Fibroblast of skin of back (primary cell): ENCODE data around the gene CCNB1. TPM values are rescaled to one million over a fixed set of nuclear protein-coding genes. Genes with fewer than 3 reads are reported as not detected.
A peak's percentile ranks its signal among the peaks of the same experiment; 100 is the strongest.
"Not testable (repeated sequence)": the region's sequence is repeated elsewhere in the genome, so short reads cannot be mapped to it uniquely, and the experiment has no call there.

Experiments
- DNase-seq: peaks from one replicate; pipeline ENCODE4 v3.0.0-alpha.2; 2013
- polyA plus RNA-seq, 2 experiments: library from polyadenylated mRNA; unstranded; fragments of 120-200 nt; gene quantifications; one replicate each; pipeline ENCODE4 v1.2.1, GENCODE V29; 2013; ENCODE audit not compliant: insufficient read length in 2 of 2

The CCNB1 gene
- 322 TPM for polyA plus RNA-seq (2013, experiment 1 of 2; ENCODE audit: insufficient read length)
- 47.1 TPM for polyA plus RNA-seq (2013, experiment 2 of 2; ENCODE audit: insufficient read length)

DNA sequence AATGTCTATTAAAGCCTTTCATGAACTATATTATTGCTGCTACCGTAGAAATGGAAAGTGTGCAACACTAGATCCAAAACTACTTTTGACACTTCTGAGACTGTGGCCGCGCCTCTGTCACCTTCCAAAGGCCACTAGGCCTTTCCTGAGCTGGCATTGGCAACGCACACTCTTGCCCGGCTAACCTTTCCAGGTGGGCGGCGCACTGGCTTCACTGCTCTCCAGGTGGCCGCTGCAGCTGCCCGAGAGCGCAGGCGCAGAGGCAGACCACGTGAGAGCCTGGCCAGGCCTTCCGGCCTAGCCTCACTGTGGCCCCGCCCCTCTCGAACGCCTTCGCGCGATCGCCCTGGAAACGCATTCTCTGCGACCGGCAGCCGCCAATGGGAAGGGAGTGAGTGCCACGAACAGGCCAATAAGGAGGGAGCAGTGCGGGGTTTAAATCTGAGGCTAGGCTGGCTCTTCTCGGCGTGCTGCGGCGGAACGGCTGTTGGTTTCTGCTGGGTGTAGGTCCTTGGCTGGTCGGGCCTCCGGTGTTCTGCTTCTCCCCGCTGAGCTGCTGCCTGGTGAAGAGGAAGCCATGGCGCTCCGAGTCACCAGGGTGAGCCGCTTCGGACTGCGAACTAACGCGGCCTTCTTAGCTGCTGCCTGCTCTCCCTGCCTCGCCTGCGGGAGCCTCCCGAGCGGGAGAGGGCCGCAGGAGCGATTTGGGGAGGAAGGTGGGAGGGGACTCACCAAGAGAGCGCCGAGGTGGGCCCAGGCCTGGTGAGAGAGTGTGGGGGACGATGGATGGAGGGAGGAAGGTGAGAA, at the start of gene CCNB1:
CCNB1 (plus strand) TSS at position 465 of the 807 bp plus-strand sequence; CDS start at position 578, 113 bp downstream.
- peak; percentile 97 for DNase-seq

DNA sequence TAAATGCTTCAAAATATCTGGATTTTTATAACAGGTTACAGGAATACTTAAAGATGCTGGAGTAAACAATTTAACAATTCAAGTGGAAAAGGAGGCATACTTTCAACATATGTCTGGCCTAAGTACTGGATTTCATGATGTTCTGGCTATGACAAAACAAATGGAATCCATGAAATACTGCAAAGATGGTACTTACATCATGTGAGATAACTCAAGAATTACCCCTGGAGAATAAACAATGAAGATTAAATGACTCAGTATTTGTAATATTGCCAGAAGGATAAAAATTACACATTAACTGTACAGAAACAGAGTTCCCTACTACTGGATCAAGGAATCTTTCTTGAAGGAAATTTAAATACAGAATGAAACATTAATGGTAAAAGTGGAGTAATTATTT, 37.5 kb upstream of the CCNB1 start:
- DNase-seq, result peak; percentile 75

DNA sequence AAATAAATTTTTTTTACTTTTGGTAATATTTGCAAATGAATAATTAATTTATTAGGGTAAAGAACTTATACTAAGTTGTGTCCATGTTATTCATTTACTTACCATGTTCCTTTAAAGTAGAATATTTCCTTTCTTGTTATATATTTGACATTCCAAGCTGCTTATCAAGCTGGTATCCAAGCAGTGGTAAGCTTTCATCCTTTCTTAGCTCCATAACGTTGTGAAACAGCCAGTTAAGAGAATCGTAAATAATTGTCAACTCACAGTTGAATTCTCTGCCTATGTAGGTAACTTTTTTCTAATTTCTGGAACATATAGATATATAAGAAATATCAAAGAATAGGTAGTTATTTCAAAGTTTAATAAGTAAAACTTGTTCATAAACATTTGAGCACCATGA, 36.7 kb upstream of the CCNB1 start:
- no peak for DNase-seq

DNA sequence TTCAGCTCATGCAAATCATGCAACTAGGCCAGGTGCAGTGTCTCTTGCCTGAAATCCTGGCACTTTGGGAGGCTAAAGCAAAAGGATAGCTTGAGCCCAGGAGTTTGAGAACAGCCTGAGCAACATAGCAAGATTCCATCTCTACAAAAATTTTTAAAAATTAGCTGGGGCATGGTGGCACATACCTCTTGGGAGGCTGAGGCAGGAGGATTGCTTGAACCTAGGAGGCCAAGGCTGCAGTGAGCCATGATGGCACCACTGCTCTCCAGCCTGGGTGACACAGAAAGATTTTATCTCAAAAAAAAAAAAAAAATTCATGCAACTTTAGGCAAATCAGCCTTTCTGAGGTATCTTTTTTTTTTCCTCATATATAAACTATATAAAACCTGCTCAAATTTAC, 35.6 kb upstream of the CCNB1 start:
- DNase-seq, result no peak

DNA sequence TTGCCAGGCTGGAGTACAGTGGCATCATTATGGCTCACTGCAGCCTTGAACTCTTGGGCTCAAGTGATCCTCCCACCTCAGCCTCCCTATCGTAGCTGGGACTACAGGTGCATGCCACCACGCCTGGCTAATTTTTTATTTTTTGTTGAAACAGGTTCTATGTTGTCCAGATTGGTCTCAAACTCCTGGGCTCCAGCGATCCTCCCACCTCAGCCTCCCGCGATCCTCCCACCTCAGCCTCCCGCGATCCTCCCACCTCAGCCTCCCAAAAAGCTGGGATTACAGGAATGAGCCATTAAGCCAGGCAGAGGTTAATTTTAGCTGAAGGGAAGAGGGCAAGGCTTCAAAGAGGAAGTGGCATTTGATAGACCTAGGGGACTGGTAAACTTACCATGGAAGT, 32.8 kb upstream of the CCNB1 start:
- no peak for DNase-seq

DNA sequence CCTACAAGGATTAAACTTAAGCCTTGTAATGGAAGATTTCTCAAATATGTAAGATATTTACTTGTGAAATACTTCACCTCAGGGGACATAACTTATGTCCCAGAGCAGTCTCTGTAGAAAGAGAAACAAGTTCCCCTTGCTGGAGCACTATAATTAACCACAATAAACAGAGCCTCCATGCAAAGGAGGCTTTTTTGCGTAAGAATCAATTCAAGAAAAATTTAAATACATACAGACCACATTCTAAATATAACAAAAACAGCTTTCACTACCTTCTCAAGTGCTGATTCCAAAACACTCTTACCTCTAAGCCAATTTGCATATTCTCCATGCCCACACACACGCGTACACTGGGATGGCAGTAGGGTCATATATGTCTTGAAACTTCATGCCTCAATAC, 30.7 kb upstream of the CCNB1 start:
- DNase-seq, result peak; percentile 33

DNA sequence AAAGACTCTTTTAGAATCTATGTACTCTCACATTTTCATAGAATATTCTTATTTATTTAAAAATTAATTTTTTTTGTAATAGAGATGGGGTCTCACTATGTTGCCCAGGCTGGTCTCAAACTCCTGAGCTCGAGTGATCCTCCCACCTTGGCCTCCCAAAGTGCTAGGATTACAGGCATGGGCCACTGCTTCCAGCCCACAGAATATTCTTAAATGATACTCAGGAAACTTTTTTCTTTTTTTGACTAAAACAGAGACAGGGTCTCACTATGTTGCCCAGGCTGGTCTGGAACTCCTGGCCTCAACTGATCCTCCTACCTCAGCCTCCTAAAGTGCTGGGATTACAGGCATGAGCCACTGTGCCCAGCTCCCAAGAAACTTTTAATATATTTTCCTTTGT, 29.7 kb upstream of the CCNB1 start:
- DNase-seq, result not testable (repeated sequence)

DNA sequence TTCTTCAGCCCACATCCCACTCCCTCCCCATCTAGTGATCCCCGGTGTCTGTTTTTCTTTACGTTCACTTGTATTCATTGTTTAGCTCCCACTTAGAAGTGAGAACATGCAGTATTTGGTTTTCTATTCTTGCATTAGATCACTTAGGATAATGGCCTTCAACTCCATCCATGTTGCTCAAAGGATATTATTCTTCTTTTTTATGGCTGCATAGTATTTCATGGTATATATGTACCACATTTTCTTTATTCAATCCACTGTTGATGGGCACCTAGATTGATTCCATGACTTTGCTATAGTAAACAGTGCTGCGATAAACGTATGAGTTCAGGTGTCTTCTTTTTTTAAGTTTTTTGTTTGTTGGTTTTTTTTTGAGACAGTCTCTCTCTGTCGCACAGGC, 29.1 kb upstream of the CCNB1 start:
- no peak for DNase-seq

DNA sequence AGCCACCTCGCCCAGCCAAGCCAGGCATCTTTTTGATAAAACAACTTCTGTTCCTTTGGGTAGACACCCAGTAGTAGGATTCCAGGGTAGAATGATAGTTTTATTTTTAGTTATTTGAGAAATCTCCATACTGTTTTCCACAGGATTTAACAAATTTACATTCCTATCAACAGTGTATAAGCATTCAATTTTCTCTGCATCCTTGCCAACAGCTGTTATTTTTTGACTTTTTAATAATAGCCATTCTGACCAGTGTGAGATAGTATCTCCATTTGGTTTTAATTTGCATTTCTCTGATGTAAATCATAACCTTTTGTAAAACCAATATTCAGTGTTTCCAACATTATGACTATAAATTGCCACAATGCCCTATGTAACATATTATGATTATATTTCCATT, 28.2 kb upstream of the CCNB1 start:
- DNase-seq, result no peak

DNA sequence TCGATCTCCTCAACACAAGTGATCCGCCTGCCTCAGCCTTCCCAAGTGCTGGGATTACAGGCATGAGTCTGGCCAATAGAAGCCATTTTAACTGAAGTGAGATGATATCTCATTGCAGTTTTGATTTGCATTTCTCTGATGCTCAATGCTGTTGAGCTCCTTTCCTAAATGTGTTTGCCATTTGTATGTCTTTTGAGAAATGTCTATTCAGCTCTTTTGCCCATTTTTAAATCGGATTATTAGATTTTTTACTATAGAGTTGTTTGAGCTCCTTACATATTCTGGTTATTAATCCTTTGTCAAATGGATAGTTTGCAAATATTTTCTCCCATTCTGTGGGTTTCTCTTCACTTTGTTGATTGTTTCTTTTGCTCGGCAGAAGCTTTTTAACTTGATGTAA, 26.7 kb upstream of the CCNB1 start:
- not testable (repeated sequence) for DNase-seq

DNA sequence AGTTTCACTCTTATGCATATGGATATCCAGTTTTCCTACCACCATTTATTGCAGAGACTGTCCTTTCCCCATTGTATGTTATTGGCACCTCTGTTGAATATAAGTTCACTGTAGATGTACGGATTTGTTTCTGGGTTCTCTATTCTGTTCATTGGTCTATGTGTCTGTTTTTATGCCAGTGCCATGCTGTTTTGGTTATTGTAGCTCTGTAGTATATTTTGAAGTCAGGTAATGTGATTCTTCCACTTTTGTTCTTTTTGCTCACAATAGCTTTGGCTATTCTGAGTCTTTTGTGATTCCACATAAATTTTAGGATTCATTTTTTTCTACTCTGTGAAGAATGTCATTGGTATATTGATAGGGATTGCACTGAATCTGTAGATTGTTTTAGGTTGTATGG, 26.1 kb upstream of the CCNB1 start:
- DNase-seq, result no peak

DNA sequence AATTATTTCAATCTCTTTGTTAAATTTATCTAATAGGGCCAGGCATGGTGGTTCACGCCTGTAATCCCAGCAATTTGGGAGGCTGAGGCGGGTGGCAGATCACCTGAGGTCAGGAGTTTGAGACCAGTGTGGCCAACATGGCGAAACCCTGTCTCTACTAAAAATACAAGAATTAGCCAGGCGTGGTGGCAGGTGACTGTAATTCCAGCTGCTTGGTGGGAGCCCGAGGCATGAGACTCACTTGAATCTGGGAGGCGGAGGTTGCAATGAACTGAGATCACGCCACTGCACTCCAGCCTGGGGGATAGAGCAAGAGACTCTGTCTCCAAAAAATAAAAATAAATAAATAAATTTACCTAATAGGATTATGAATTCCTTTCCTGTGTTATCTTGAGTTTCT, 18.4 kb upstream of the CCNB1 start:
- DNase-seq, result not testable (repeated sequence)

DNA sequence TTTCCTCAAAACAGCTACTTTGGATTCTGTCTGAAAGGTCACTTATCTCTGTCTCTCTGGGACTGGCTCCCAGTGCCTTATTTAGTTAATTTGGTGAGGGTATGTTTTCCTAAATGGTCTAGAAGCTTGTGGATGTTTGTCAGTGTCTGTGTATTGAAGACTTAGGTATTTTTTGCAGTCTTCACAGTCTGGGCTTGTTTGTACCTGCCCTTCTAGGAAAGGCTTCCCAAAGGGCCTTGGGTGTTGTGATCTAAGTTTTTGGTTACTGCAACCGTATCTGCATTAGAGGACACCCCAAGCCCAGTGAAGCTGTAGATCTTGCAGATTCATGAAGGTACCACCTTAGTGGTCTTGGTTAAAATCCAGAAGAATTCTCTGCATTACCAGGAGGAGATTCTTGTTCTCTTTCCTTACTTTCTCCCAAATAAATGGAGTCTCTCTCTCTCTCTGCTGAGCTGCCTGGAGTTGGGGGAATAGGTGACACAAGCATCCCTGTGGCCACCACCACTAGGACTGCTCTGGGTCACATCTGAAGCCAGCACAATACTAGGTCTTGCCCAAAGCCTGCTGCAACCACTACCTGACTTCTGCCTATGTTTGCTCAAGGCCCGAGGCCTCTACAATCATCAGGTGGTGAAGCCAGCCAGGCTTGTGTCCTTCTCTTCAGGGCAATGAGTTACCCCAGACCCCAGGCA, 17.8 kb upstream of the CCNB1 start:
- no peak for DNase-seq

DNA sequence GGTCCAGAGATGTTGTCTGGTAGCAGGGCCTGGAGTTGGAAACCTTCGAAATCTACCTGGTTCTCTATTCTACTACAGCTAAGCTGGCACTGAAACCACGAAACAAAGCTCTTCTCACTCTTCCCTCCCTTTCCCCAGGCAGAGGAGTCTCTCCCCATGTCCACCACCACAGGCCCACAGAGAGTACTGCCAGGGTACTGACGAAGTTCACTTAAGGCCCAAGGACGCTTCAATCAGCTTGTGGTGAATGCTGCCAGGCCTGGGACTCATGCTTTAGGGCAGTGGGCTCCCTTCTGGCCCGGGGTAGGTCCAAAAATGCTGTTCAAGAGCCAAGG, 17.3 kb upstream of the CCNB1 start:
- DNase-seq, result no peak

DNA sequence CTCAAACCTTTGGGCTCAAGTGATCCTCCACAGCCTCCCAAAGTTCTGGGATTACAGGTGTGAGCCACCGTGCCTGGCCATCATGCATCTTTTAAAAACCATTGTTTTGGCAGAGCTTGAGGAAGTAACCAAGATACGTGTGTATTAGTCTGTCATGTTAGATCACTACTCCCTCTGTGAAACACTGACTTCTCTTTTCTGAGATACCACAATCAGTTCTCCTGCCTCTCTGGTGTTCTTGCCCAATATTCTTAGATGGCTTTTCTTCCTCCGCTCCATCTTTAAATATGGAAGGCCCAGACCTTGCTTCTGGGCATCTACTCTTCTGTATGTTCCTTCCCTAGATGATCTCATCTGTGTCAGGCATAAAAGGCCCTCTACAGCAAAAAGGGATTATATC, 14.2 kb upstream of the CCNB1 start:
- no peak for DNase-seq

DNA sequence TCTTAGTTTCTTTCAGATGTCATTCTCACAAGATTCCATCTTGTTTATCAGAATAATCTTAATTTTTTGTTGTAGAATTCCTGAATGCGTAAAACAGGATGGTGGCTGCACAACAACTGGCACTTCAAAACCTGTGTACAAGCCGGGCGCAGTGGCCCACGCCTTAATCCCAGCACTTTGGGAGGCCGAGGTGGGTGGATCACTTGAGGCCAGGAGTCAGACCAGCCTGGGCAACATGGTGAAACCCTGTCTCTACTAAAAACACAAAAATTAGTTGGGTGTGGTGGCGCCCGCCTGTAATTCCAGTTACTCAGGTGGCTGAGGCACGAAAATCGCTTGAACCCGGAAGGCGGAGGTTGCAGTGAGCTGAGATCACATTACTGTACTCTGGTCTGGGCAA, 10.5 kb upstream of the CCNB1 start:
- DNase-seq, result no peak

DNA sequence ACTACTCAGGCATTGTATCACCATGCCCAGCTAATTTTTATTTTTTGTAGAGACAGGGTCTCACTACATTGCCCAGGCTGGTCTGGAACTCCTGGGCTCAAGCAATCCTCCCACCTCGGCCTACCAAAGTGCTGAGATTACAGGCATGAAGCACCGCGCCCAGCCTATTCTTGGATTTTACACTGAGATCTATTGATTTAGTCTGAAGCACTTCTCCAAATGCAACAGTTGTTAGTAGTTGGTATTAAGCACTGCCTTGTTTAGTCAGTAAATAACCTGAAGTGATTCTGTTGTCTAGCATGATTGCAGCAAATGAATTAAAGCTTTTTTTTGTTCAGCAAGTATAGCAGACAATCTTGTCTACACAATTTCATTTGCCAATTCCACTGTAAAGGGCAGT, 8.9 kb upstream of the CCNB1 start:
- no peak for DNase-seq

DNA sequence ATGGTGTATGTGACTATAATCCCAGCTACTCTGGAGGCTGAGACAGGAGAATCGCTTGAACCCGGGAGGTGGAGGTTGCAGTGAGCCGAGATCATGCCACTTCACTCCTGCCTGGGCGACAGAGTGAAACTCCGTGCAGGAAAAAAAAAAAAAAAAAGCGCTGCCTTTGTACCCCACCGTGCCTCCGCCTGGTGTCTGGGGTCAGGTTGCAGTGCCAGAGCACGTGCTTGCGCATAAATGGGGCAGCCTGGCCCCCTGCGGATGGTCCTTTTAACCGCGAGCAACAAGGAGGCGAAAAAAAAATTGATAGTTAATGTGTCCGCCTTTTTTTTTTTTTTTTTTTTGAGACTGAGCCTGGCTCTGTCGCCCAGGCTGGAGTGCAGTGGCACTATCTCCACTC, 6.3 kb upstream of the CCNB1 start:
- DNase-seq, result no peak

DNA sequence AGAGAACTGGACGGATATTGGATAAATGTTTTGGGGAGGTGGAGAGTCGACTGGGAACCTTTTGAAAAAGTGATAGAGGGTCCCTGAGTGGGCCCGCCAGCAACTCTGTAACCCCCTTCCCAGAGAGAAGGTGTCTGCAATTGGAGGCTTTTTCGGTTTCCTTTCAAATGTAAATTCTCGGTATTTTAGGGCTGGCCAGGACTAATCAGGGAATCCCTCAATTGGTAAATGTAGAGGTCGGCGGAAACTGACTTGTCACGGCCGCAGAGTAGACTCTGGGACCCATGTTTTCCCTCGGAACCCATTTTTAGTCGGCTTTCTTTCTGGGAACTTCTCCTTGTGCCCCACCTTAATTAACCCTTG, 524 bp downstream of the CCNB1 start:
- DNase-seq, result peak; percentile 10

DNA sequence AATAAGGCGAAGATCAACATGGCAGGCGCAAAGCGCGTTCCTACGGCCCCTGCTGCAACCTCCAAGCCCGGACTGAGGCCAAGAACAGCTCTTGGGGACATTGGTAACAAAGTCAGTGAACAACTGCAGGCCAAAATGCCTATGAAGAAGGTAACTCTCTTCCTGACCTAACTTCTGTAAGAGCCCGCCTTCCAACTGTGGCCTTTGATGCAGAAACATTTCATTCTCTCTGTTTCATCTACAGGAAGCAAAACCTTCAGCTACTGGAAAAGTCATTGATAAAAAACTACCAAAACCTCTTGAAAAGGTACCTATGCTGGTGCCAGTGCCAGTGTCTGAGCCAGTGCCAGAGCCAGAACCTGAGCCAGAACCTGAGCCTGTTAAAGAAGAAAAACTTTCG, 979 bp downstream of the CCNB1 start:
- no peak for DNase-seq

DNA sequence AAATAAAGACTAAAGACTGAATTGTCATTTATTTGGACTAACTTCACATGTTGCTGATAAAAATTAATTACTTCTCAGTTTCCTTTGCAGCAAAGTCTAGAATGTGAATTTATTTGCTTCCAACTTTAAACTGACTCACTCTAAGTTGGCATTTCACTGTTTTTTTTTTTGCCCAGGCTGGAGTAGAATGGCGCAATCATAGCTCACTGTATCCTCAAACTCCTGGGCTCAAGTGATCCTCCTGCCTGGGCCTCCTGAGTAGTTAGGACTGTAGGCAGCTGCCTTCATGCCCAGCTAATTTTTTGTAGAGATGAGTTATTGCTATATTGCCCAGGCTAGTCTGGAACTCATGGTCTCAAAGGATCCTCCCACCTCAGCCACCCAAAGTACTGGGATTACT, 3.5 kb downstream of the CCNB1 start:
- DNase-seq, result no peak

DNA sequence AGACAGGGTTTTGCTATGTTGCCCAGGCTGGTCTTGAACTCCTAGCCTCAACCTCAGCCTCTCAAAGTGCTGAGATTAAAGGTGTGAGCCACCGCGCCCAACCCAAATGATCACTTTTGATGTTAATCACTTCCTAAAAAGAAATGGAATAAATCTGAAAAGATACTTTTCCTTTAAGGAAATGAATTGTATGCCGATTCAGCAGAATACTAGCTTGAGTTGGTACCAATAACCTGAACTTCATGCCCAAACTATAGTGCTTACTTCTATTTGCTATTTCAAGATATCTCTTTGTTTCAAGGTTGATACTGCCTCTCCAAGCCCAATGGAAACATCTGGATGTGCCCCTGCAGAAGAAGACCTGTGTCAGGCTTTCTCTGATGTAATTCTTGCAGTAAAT, 4.0 kb downstream of the CCNB1 start:
- DNase-seq, result no peak

DNA sequence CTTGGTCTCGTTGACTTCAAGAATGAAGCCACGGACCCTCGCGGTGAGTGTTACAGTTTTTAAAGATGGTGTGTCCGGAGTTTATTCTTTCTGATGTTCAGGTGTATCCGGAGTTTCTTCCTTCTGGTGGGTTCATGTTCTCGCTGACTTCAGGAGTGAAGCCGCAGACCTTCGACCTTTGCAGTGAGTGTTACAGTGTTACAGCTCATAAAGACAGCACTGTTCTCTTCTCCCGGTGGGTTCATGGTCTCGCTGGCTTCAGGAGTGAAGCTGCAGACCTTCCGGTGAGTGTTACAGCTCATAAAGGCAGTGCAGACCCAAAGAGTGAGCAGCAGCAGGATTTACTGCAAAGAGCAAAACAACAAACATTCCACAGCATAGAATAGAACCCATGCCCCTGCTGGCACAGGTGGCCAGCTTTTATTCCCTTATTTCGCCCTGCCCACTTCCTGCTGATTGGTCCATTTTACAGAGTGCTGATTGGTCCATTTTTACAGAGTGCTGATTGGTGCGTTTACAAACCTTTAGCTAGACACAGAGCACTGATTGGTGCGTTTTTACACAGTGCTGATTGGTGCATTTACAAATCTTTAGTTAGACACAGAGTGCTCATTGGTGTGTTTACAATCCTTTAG, 14.8 kb downstream of the CCNB1 start:
- DNase-seq, result not testable (repeated sequence)

DNA sequence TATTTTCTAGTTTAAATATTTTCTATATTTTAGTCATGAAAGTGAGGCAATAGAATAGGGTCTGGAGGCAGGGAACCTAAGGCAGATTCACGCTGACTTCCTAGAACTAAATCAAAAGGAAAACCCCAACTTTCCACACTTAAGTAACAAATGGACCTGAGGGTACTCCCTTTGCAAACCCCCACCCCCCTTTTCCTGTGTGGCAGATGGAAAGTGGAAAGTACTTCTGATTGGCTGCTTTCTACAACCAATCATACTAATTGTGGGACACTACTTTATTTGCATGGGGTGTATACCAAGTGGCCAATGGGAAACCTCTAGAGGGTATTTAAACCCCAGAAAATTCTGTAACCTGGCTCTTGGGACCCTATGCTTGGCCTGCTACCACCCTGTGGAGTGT, 17.7 kb downstream of the CCNB1 start:
- no peak for DNase-seq
